HG03139 (cell line): Measurements from ENCODE around the gene ABCG8.

Experiments used
- ATAC-seq: cut with Tn5 transposase; IDR thresholded peaks from one replicate; pipeline ENCODE4 v1.9.1; 2021; ENCODE audit not compliant: unreplicated experiment

ABCG8 gene

DNA sequence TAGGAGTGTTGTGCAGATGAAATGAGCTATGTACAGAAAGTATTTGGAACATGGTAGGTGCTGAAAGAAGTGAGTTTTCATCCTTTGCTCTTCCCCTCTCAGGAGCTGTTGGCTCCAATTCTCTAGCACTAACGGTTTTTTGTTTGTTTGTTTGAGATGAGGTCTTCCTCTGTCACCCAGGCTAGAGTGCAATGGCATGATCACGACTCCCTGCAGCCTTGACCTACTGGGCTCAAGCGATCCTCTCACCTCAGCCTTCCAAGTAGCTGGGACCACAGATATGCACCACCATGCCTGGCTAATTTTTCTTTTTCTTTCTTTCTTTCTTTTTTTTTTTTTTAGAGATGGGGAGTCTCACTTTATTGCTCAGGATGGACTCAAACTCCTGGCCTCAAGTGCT is 12.9 kb upstream of the ABCG8 start:
- ATAC-seq = no peak

DNA sequence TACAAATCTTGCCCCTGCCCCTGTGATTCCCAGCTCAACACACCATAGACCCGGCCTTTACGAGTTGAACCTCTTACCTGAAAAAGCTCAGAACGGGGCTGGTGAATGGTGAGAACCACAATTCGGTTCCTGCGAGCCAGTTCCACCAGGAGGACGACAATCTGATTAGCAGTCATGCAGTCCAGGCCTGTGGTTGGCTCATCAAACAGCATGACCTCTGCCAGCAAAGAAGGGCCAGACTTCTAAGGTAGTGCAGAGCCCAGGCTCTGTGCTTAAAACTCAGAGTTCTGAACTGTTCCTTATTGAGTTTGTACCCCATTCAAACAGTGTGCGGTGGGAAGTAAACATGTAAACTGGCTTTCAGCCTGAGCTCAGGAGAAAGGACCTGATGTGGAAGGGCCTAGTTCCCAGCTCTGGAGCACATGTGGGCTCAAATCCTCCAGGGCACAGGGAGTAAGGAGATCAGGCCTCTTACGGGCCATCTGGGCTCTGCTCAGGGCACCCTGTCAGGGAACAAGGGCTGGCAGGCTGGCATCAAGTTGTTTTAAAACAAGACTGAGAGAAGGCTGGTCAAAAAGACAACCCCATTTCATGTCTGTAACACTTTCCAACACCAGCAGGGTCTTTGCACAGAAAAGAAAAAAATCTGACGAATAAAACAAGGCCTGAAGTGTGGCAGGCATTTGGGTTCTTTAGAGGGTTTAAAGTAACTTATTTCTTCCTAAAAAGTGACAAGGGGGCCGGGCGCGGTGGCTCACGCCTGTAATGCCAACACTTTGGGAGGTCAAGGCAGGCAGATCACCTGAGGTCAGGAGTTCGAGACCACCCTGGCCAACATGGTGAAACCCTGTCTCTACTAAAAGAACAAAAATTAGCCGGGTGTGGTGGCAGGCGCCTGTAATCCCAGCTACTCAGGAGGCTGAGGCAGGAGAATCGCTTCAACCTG is 12.2 kb upstream of the ABCG8 start:
- no peak for ATAC-seq

DNA sequence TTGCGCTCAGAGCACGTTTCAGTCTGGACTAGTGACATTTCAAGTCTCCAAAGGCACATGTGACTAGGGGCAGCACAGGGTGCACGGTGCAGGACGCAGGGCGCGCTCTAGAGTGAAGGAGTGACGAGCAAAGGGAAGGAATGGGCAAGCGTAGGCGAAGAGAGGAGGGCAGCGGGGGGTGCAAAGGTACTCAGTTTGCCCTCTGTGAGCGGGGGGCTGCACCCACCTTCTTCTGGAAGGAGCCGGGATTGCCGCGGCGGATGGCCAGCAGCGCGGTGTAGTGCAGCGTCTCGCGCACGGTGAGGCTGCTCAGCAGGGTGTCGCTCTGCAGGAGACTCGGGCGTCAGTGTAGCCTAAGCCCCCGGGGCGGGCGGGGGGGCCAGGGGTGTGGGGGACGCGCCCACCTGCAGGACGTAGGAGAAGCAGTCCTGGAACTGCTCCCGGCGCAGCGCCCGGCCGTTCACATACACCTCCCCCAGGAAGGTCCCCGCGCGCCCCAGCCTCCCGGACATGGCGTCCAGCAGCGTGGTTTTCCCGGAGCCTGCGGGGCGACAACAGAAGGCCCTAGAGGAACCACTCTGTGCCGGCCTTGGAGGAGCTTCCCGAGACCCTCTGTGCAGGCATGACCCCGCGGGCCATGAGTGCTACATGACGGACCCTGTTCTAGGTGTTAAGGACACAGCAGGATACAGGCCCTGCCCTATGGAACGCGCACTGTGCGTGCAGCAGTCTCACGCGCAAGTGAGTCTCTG is 7.1 kb upstream of the ABCG8 start:
- ATAC-seq = no peak

DNA sequence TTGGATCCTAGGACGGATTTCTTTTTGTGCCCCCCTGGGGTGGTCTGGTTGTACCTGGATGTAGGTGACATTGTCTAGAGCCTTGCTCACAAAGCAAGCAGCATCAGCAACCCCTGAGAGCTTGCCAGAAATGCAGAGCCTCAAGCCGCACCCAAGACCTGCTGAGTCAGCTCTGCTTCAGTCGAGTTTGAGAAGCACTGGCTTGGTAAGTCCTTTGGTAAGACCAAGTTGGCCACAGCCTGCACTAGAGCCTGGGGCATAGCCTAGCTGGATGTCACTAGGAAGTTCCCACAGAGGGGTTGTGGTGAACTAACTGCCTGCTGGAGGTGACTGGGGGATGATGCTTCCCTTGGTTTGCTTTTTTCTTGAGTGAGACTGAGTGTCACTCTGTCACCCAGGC is 6.3 kb upstream of the ABCG8 start:
- no peak for ATAC-seq

- ATAC-seq = no peak
Measured at GRCh38 chr2:43837033-43837432, 1.7 kb upstream of the ABCG8 start.

DNA sequence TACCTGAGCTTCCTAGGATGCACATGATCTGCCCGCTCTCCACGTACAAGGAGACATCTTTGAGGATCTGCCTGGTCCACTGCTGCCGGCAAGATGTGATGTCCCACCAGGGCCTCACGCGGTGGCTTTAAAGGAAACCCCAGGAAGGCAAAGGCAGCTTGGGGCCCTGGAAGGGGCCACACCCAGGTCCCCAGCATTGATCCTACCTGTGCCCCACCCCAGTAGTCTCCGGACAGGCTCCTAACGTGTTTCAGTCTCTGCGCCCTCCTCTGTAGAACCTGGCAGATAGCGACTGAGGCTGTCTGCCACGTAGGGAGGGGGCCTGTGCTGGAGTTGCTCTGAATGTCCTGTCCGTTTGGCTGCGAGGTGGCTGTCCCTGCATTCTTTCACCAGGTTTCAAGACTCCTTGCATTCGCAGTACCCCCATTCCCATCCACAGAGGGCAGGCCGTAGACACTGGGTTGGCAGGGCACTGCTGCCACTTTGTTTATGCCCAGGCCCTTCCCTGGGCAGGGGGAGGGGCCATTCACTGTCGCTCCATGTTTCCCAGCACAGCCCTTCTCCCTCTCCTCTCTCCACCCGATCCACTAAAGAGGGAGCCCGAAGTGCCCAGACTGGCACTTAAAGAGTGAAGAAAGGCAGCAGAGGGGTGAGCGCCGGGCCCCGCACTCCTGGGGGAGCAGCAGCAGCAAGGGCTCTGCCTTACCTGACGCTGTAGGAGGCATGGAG is 776 bp upstream of the ABCG8 start:
- no peak for ATAC-seq

DNA sequence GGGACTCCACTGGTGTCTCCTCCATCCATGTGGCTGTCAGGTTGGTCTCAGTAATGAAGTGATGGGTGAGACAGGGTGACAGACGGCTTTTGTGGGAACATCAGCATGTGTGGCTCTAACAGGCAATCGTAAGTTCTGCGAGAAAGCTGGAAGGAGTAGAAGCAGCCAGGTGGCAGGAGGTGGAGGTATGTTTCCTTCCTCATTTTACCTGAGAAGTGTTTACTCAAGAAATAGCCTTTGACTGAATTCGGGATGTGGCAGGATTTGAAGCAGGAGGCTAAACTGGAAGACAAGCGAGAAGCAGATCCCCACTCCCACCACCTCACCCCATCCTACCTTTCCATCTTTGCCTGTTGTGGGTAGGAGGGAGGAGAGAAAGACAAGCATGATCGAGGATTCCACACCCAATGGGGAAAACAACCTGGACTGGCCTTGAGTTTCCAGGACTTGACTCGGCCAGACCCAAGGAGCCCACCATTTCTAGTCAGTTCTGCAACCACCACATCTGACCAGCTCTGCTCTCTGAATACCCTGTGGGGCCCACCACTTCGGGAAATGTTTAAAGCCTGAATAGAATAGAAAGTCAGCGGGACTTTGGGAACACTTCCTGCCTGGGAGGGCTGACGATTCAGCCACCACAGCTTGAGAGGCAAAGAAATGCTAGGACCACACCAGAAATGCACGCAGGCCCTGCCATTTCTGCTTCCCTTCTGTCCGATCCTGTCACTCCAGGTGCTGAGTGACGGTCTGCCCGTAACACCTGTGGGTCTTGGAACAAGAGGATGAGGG is 1.2 kb downstream of the ABCG8 start:
- no peak for ATAC-seq

DNA sequence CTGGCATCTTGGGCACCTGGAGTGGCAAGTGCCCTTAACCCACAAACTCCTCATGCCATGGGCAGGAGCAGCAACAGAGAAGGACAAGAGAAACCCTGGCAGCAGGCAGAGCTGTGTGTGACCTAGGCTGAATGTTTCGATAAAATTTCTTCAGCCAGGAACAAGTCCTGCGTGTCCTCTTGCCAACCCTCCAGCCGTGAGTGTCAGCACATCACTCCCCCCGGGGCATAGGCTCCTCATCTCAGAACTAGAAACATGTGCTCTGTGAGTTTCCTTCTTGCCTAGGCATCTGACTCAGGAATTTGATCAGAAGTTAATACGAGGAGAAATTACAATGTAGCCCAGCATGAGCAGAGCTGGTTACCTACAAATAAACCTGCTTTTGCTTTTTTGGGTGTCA is 2.2 kb downstream of the ABCG8 start:
- ATAC-seq = no peak

DNA sequence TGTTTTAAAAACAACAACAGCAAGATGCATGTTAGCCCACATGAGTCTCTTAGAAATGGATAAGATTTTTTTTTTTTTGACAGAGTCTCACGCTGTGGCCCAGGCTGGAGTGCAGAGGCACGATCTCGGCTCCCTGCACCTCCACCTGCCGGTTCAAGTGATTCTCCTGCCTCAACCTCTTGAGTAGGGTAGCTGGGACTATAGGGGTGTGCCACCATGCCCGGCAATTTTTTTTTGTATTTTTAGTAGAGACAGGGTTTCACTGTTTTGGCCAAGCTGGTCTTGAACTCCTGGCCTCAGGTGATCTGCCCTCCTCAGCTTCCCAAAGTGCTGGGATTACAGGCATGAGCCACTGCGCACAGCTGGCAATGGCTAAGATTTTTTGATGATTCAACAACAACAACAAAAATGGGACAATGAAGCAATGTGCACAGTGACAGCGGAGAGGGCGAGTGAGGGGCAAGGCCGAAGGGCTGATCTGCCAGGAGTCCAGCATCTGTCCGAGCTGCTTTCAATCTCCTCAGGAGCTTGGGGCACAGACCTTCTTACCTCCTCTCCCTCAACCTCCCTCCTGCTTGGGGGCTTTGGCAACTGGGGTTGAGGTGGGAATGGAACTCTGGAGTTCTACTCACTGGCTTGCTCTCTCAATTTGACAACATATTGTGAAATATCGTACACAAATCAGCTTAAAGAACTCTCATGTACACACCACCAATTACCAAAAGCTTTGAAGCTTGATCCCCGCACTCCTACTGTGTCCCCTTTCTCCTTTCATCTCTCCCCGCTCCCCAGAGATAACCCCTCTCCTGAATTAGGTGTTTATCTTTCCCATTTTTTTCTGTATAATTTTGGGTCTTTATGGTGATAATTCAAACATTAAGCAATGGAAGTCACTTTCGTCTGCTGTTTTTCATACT is 3.4 kb downstream of the ABCG8 start:
- no peak for ATAC-seq

DNA sequence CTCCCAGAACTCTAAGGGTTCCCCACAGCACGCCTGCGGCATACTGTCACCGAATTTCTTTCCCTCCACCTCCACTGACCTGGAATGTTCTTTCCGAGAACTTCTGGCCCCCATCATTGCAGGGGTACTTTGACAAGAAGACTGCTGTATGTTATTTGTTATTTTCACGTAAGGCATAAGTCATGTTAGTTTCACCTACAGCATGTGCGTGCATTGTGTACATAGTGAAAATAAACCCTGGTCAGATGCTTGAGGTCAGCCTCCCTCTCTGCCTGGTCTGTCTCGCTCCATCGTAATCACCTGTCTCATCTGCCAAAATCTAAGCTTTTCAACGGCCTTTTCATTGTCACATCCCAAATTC is 4.1 kb downstream of the ABCG8 start:
- ATAC-seq = no peak

DNA sequence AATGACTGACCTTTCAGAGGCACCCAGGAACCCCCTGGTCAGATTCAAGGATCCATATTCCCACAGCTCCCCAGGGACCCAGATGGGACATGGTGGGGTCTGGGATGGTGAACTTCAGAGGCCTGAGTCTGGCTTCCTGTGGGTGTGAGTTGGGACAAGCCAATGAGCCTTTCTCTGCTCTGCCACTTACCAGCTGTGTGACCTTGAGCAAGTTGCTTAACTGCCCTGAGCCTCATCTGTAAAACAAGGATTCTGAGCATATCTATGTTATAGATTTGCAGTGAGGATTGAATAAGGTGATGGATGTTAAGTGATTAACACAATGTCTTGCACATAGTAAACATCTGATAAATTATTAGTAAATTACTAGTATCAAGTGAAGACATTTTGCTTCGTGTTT is 6.4 kb downstream of the ABCG8 start:
- no peak for ATAC-seq

GRCh38 chr2:43846140-43846793 is 7.5 kb downstream of the ABCG8 start:
- no peak for ATAC-seq

GRCh38 chr2:43848214-43848613 is 9.4 kb downstream of the ABCG8 start:
- ATAC-seq = no peak

DNA sequence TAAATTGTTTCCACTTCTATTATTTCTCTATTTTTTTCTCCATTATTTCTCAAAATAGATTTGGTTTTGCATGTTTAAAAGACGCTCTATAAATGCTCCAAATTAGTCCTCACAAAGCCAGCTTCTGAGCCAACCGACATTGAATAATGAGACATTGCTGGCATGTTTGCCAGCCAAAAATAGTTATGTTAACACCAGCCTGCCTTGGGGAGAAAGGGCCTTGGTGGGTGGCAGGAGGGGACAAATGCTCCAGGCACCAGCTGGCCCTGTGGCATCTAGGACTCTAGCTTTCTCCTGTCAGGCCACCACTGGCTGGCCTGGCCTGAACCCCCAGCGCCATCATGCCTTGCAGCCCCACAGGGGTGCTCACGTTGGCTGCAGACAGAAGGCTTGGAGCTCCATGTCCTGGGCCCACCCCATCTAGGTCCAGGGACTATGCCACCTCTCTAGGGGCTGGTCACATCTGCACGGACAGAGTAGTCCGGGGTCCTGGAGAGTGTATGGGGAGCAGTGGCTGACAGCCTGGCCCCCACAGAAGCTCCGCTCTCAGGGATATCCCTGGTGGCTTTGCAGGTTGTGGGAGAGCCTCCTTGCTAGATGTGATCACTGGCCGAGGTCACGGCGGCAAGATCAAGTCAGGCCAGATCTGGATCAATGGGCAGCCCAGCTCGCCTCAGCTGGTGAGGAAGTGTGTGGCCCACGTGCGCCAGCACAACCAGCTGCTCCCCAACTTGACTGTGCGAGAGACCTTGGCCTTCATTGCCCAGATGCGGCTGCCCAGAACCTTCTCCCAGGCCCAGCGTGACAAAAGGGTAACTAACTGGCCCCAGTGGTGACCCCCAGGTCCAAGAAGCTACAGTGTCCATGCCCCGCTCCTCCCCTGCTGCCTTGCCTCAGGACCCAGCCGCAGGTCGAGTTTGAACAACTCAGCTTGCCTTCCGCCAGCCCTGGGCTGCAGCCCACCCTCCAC is 12.5 kb downstream of the ABCG8 start:
- ATAC-seq = no peak

- no peak for ATAC-seq
Measured at GRCh38 chr2:43852196-43852730, 13.5 kb downstream of the ABCG8 start.

DNA sequence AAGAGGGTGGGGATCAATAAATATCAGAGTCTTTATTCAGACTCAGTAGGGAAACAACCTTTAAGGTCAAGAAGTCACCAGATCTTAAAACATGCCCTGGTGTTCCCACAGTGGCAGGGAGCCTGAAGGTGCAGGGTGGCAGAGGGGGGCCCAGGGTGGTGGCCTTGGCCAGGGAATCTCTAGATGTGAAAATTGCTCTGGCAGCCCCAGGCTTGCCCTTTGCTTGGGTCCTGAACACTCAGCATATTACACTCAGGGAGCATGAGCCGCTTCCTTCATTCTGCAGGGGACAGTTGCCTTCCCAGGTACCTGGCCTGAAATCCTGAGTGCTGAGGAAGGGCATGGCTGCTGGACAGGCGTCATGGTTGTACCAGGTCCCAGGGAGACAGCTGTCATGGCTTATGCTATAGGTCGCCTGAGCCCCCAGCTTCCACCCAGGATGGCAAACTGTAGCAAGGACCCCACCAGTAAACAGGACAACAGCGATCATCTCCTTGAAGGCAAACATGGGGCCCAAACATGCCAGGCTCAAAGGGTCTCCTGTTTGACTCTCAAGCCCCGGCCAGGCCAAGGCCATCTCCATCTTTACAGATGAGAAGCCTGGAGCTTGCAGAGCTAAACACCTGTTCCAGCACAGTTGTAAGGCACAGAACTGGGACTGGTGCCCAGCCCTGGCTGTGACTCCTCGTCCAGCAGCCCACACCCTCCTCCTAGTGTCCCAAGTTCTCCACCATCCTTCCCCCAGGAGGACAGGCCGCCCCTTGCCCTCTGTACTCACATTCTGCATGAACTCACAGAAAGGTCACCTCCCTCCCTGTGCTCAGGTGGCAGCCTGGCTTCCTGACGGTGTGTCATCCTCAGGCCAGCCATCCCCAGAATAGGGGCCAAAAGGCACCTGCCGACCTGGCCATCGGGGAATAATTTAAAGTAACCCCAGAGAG is 14.6 kb downstream of the ABCG8 start:
- no peak for ATAC-seq

DNA sequence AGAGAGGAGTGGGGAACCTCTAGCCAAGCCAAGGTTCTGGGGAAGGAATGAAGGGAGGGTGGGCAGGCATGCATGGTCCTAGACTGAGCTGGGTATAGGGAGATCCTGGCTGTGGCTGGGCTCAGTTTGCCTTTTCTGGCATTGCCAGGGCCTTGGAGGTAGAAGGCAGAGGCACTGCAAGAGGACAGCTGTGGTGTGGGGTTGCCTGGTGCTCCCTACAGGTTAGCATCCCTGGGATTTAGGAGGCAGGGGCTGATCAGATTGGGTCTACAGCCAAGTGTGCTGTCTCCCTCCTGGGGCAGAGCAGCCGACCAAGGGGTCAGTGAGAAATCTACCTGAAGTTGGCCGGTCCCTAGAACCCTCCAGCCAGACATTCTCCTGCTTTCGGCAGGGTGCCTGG is 15.9 kb downstream of the ABCG8 start:
- ATAC-seq = no peak
